Esophagus muscularis mucosa (tissue), 4 donors: ENCODE measurements around the gene ADAT1. TPM values are rescaled to one million over a fixed set of nuclear protein-coding genes. Genes with fewer than 3 reads are reported as not detected.

ENCODE experiments used
- DNase-seq: peaks from one replicate; pipeline ENCODE4 v3.0.0-alpha.2; 2017; ENCODE audit errors: extremely low spot score
- H3K27ac ChIP-seq, 4 donors: fragments of 200-600 bp; sonication (generic); replicated peaks in 1 of 4; 1 replicate in 3 of 4; 2 replicates in 1 of 4; pipeline ENCODE4 v1.5.1; 2016 to 2019; ENCODE audit warnings: mild to moderate bottlenecking in 1 of 4
- H3K27me3 ChIP-seq, 4 donors: fragments of 200-600 bp; sonication (generic); one replicate each; pipeline versions ENCODE4 v1.5.1 to v1.6.0; 2016 to 2019
- H3K36me3 ChIP-seq, 4 donors: fragments of 200-600 bp; sonication (generic); one replicate each; pipeline ENCODE4 v1.5.1; 2016 to 2019
- H3K4me1 ChIP-seq, 4 donors: fragments of 200-600 bp; sonication (generic); one replicate each; pipeline ENCODE4 v1.5.1; 2016 to 2019
- H3K4me3 ChIP-seq, 4 donors: fragments of 200-600 bp; sonication (generic); 1 replicate in 2 of 4; 2 replicates in 2 of 4; pipeline ENCODE4 v1.5.1; 2016 to 2019; ENCODE audit warnings: mild to moderate bottlenecking in 4 of 4, moderate library complexity in 1 of 4
- H3K9me3 ChIP-seq, 4 donors: fragments of 200-600 bp; sonication (generic); 1 replicate in 3 of 4; 2 replicates in 1 of 4; pipeline ENCODE4 v1.5.1; 2016 to 2019
- CTCF ChIP-seq, 3 experiments: fragments of 200-600 bp in 2 of 3; fragments of 450-650 bp in 1 of 3; sonication (generic) in 2 of 3; IDR thresholded peaks; one replicate each; pipeline ENCODE4 v1.5.1; 2017 to 2019; ENCODE audit warnings: antibody characterized with exemption in 3 of 3, mild to moderate bottlenecking in 2 of 3, moderate library complexity in 1 of 3
- EP300 ChIP-seq: sonication (generic); formaldehyde crosslinking; IDR thresholded peaks from one replicate; pipeline ENCODE4 v1.6.1; 2017; ENCODE audit warnings: antibody characterized with exemption
- POLR2A ChIP-seq: fragments of 450-650 bp; IDR thresholded peaks from one replicate; pipeline ENCODE4 v1.6.1; 2017; ENCODE audit warnings: antibody characterized with exemption, moderate library complexity, mild to moderate bottlenecking, low read depth
- POLR2AphosphoS5 ChIP-seq, 2 donors: sonication (generic); formaldehyde crosslinking; IDR thresholded peaks; one replicate each; pipeline ENCODE4 v1.6.1; 2017; ENCODE audit warnings: antibody characterized with exemption in 2 of 2
- WGBS: methylation state at CpG from one replicate; pipeline ENCODE4 v1.1.5; 2018; 5-methylcytosine and 5-hydroxymethylcytosine counted together
- intact Hi-C: fragments of 100-400 bp; cut with DNase I; formaldehyde crosslinking; loops from one replicate; pipeline ENCODE4 v1.15.1; 2023
- total RNA-seq, 4 donors: library from RNA; depleted of rRNA; stranded (reverse); fragments of >200 nt; gene quantifications; one replicate each; pipeline versions ENCODE4 v1.1.0 to v1.2.1, GENCODE V29; 2016

ADAT1 gene
- 10 to 100 TPM; 17.0 to 33.6 (median 22.7) TPM for total RNA-seq

- under 1% methylated on average over 48 of the region's 62 CpGs for WGBS
- H3K36me3 ChIP-seq = peaks cover 20 to 55% (median 49%) of the 10 kb centered on the region in 4 donors
- peaks cover 14 to 32% (median 19%) of the 10 kb centered on the region in 4 donors for H3K4me1 ChIP-seq
- DNase-seq = peak; percentile 99
- intact Hi-C loops = loop anchor here (10.0 kb wide), 1 partner anchor 148 kb away; no protein-coding TSS in a partner anchor
- H3K27me3 ChIP-seq = no peaks in the 10 kb centered on the region
- H3K4me3 ChIP-seq = peak within 1 kb of the TSS; percentile 65 to 82 (median 74)
- no peaks in the 10 kb centered on the region for H3K9me3 ChIP-seq
- TF ChIP-seq POLR2A = peak; percentile 74
- TF ChIP-seq EP300 = no peak
- peak; percentile 97 to 98 for TF ChIP-seq POLR2AphosphoS5 (IDR thresholded peaks at IDR 0.05)
- peak in 1 of 3 experiments; percentile 37 for TF ChIP-seq CTCF (IDR thresholded peaks at IDR 0.05)
- H3K27ac ChIP-seq = peak within 1 kb of the TSS; percentile 82 to 97 (median 90)
These were observed at the start of gene ADAT1 for GRCh38 chr16:75622761-75623605. Gene ADAT1 (minus strand): TSS chr16:75623281. CDS start chr16:75620799, 2,482 bp downstream.

GRCh38 chr16:75667503-75667902 is 44.4 kb upstream of the ADAT1 start:
- intact Hi-C loops = no loop called here
- no peaks in the 10 kb centered on the region for H3K27me3 ChIP-seq
- no peak for TF ChIP-seq EP300
- TF ChIP-seq POLR2AphosphoS5 (IDR thresholded peaks at IDR 0.05) = no peak
- no peak for TF ChIP-seq POLR2A
- no peak for TF ChIP-seq CTCF (IDR thresholded peaks at IDR 0.05)

GRCh38 chr16:75660726-75661302 is 37.7 kb upstream of the ADAT1 start:
- H3K9me3 ChIP-seq = no peaks in the 10 kb centered on the region
- no peak for TF ChIP-seq POLR2AphosphoS5 (IDR thresholded peaks at IDR 0.05)
- TF ChIP-seq POLR2A = no peak
- no peak for TF ChIP-seq CTCF (IDR thresholded peaks at IDR 0.05)
- no peak for TF ChIP-seq EP300
- H3K36me3 ChIP-seq = peaks cover 25 to 61% (median 45%) of the 10 kb centered on the region in 4 donors
- no peak overlapping the region for H3K27ac ChIP-seq
- H3K27me3 ChIP-seq = no peaks in the 10 kb centered on the region
- no peak overlapping the region for H3K4me3 ChIP-seq
- DNase-seq = no peak
- WGBS = 80% methylated on average over 4 of the region's 4 CpGs
- intact Hi-C loops = no loop called here
- H3K4me1 ChIP-seq = peaks cover 0 to 13% (median 2%) of the 10 kb centered on the region in 4 donors

More at GRCh38 chr16:75667503-75667902, 44.4 kb upstream of the ADAT1 start:
- Histone ChIP-seq H3K27ac (no peak overlapping the region), H3K36me3 (no peaks in the 10 kb centered on the region), H3K4me1 (no peaks in the 10 kb centered on the region), H3K9me3 (no peaks in the 10 kb centered on the region), H3K4me3 (no peak overlapping the region)
- no peak for DNase-seq

GRCh38 chr16:75660321-75660720 is 37.2 kb upstream of the ADAT1 start:
- 90% methylated on average over 6 of the region's 6 CpGs for WGBS
- no peaks in the 10 kb centered on the region for H3K9me3 ChIP-seq
- no peak overlapping the region for H3K4me3 ChIP-seq
- H3K27me3 ChIP-seq = no peaks in the 10 kb centered on the region
- no peak for DNase-seq
- intact Hi-C loops = no loop called here
- H3K36me3 ChIP-seq = peaks cover 30 to 66% (median 50%) of the 10 kb centered on the region in 4 donors
- no peak overlapping the region for H3K27ac ChIP-seq
- peaks cover 0 to 13% (median 2%) of the 10 kb centered on the region in 4 donors for H3K4me1 ChIP-seq
- TF ChIP-seq POLR2A (no peak), CTCF (IDR thresholded peaks at IDR 0.05) (no peak), EP300 (no peak), POLR2AphosphoS5 (IDR thresholded peaks at IDR 0.05) (no peak)
